HepG2 (cell line): ENCODE measurements around the gene CDC25C. TPM values are rescaled to one million over a fixed set of nuclear protein-coding genes. Genes with fewer than 3 reads are reported as not detected.

Source experiments
- CCAR2 ChIP-seq: fragments of 200-400 bp; formaldehyde crosslinking; optimal IDR thresholded peaks from 2 replicates; pipeline ENCODE3; 2018; ENCODE audit warnings: low read depth, mild to moderate bottlenecking, low read length, moderate library complexity
- ELF1 ChIP-seq: sonication (generic); formaldehyde crosslinking; IDR thresholded peaks from 2 replicates; pipeline ENCODE4 v1.4.0; 2020; ENCODE audit warnings: missing genetic modification reagents
- HNRNPLL ChIP-seq: fragments of 200-400 bp; formaldehyde crosslinking; IDR thresholded peaks from 2 replicates; pipeline ENCODE4 v1.6.1; 2017; ENCODE audit warnings: mild to moderate bottlenecking, low read depth, low read length; ENCODE audit not compliant: poor library complexity, severe bottlenecking
- JUN ChIP-seq: sonication (generic); formaldehyde crosslinking; IDR thresholded peaks from 2 replicates; pipeline ENCODE4 v1.4.0; 2020; ENCODE audit warnings: mild to moderate bottlenecking, missing genetic modification reagents
- KLF13 ChIP-seq: sonication (generic); formaldehyde crosslinking; IDR thresholded peaks from 2 replicates; pipeline ENCODE4 v1.4.0; 2020; ENCODE audit warnings: mild to moderate bottlenecking, missing genetic modification reagents
- MEIS2 ChIP-seq: sonication (generic); formaldehyde crosslinking; IDR thresholded peaks from 2 replicates; pipeline ENCODE4 v1.9.0; 2021; ENCODE audit warnings: mild to moderate bottlenecking, missing genetic modification reagents
- NFKB2 ChIP-seq: sonication (generic); formaldehyde crosslinking; IDR thresholded peaks from 2 replicates; pipeline ENCODE4 v1.4.0; 2020; ENCODE audit warnings: missing genetic modification reagents, borderline replicate concordance
- U2AF1 ChIP-seq: fragments of 200-400 bp; formaldehyde crosslinking; optimal IDR thresholded peaks from 2 replicates; pipeline ENCODE3; 2017; ENCODE audit warnings: mild to moderate bottlenecking, low read depth, low read length
- YEATS2 ChIP-seq: sonication (generic); formaldehyde crosslinking; IDR thresholded peaks from 2 replicates; pipeline ENCODE4 v1.4.0; 2020; ENCODE audit warnings: missing genetic modification reagents, borderline replicate concordance
- ZBTB40 ChIP-seq, 2 experiments: fragments of 450-650 bp in 1 of 2; sonication (generic) in 1 of 2; formaldehyde crosslinking in 1 of 2; IDR thresholded peaks; 2 replicates each; pipeline versions ENCODE4 v1.6.1 to v1.8.0; 2016 to 2022; ENCODE audit warnings: antibody characterized with exemption in 1 of 2, mild to moderate bottlenecking in 1 of 2, missing genetic modification reagents in 1 of 2
- ZMYM3 ChIP-seq: sonication (generic); formaldehyde crosslinking; IDR thresholded peaks from 2 replicates; pipeline ENCODE4 v1.5.1; 2020; ENCODE audit warnings: mild to moderate bottlenecking, missing genetic modification reagents
- ZNF256 ChIP-seq: sonication (generic); formaldehyde crosslinking; conservative IDR thresholded peaks from 2 replicates; pipeline ENCODE4 v1.4.0; 2020; ENCODE audit warnings: missing genetic modification reagents
- ZNF619 ChIP-seq: sonication (generic); formaldehyde crosslinking; IDR thresholded peaks from 2 replicates; pipeline ENCODE4 v1.4.0; 2020; ENCODE audit warnings: mild to moderate bottlenecking, missing genetic modification reagents
- ZNF768 ChIP-seq: sonication (generic); formaldehyde crosslinking; IDR thresholded peaks from 2 replicates; pipeline ENCODE4 v1.4.0; 2020; ENCODE audit warnings: missing genetic modification reagents
- ZNF770 ChIP-seq: sonication (generic); formaldehyde crosslinking; IDR thresholded peaks from 2 replicates; pipeline ENCODE4 v1.5.0; 2020; ENCODE audit warnings: mild to moderate bottlenecking, missing genetic modification reagents
- polyA plus RNA-seq, 8 experiments: library from polyadenylated mRNA; depleted of rRNA in 3 of 8; stranded (reverse) in 7 of 8; unstranded in 1 of 8; fragments of >200 nt; fragmentation: Illumina TruSeq in 4 of 8; extraction: Trizol in 4 of 8; gene quantifications; 2 replicates each; pipeline versions ENCODE4 v1.2.1 to v1.2.3, GENCODE V29; 2011 to 2016; ENCODE audit warnings: low read depth in 4 of 8, missing spikeins in 1 of 8, mixed read lengths in 1 of 8; ENCODE audit not compliant: insufficient read depth in 1 of 8
- total RNA-seq, 5 experiments: library from RNA; depleted of rRNA; stranded (reverse); fragments of >200 nt; fragmentation: Illumina TruSeq; extraction: Trizol; gene quantifications; 2 replicates each; pipeline ENCODE4 v1.2.3, GENCODE V29; 2016; ENCODE audit warnings: low read depth in 1 of 5

Gene CDC25C
- total and polyA plus RNA-seq, 2 of the 13 experiments (the other 11 are each of a cell fraction or from before 2014, with no cell fraction given), result 17.7 to 27.6 TPM

GRCh38 chr5:138352071-138352721 is 20.6 kb upstream of the CDC25C start, which contains the start of gene KDM3B (continued):
- no peak for TF ChIP-seq ZBTB40 (IDR thresholded peaks at IDR 0.05)
- peak; percentile 39; the same call in 1 of the 2 replicates for TF ChIP-seq ZBTB40 (CRISPR knock-in tag; IDR thresholded peaks at IDR 0.05)
- 0 out of 2 replicates have a peak, but pooled peaks have one; percentile 23 for TF ChIP-seq JUN (CRISPR knock-in tag)
- peak; percentile 47 for TF ChIP-seq HNRNPLL
- peak; percentile 75; the same call in 1 of the 2 replicates for TF ChIP-seq MEIS2 (CRISPR knock-in tag)
- TF ChIP-seq KLF13 (CRISPR knock-in tag), result no peak
- peak; percentile 69; the same call in 1 of the 2 replicates for TF ChIP-seq YEATS2 (CRISPR knock-in tag)
- 0 out of 2 replicates have a peak, but pooled peaks have one; percentile 26 for TF ChIP-seq ZNF770 (CRISPR knock-in tag)
- peak; percentile 75 for TF ChIP-seq ZNF768 (CRISPR knock-in tag)
- TF ChIP-seq U2AF1, result no peak
- TF ChIP-seq ELF1 (CRISPR knock-in tag), result peak; percentile 62; the same call in 1 of the 2 replicates
- TF ChIP-seq ZMYM3 (CRISPR knock-in tag), result 0 out of 2 replicates have a peak, but pooled peaks have one; percentile 14
- TF ChIP-seq ZNF256 (CRISPR knock-in tag), result no peak
- TF ChIP-seq CCAR2, result peak; percentile 67
- TF ChIP-seq NFKB2 (CRISPR knock-in tag), result peak; percentile 47; the same call in 1 of the 2 replicates
- 0 out of 2 replicates have a peak, but pooled peaks have one; percentile 43 for TF ChIP-seq ZNF619 (CRISPR knock-in tag)
